CD14-positive monocyte (primary cell): Measurements from ENCODE around the gene BIN1. TPM values are rescaled to one million over a fixed set of nuclear protein-coding genes. Genes with fewer than 3 reads are reported as not detected.

Experiments used
- DNase-seq, 3 donors: peaks; one replicate each; pipeline ENCODE4 v3.0.0-alpha.2; 2011 to 2022
- H2AFZ ChIP-seq: 2 replicates; pipeline ENCODE4 v1.6.0; 2012; ENCODE audit warnings: mild to moderate bottlenecking, low read depth, low read length, inconsistent platforms; ENCODE audit not compliant: insufficient read depth, poor library complexity, severe bottlenecking
- H3K27ac ChIP-seq, 2 donors: 1 replicate in 1 of 2; 2 replicates in 1 of 2; pipeline ENCODE4 v1.5.1; 2012 to 2013; ENCODE audit warnings: low read length in 2 of 2, control low read depth in 1 of 2, inconsistent platforms in 1 of 2, low read depth in 1 of 2, mild to moderate bottlenecking in 1 of 2
- H3K27me3 ChIP-seq, 2 donors: one replicate each; pipeline versions ENCODE4 v1.6.0 to v1.6.1; 2011 to 2013; ENCODE audit warnings: low read length in 2 of 2; ENCODE audit not compliant: control insufficient read depth in 2 of 2, insufficient read depth in 2 of 2
- H3K36me3 ChIP-seq, 2 donors: replicated peaks in 1 of 2; 1 replicate in 1 of 2; 2 replicates in 1 of 2; pipeline versions ENCODE4 v1.5.1 to v1.6.1; 2012 to 2013; ENCODE audit warnings: low read length in 2 of 2, control low read depth in 1 of 2, inconsistent platforms in 1 of 2, mild to moderate bottlenecking in 1 of 2; ENCODE audit not compliant: insufficient read depth in 2 of 2, control insufficient read depth in 1 of 2
- H3K4me1 ChIP-seq, 2 donors: 1 replicate in 1 of 2; 2 replicates in 1 of 2; pipeline versions ENCODE4 v1.5.1 to v1.6.1; 2012 to 2013; ENCODE audit warnings: low read length in 2 of 2, control low read depth in 1 of 2, inconsistent platforms in 1 of 2, mild to moderate bottlenecking in 1 of 2, moderate library complexity in 1 of 2; ENCODE audit not compliant: insufficient read depth in 2 of 2, control insufficient read depth in 1 of 2
- H3K4me2 ChIP-seq: replicated peaks from 2 replicates; pipeline ENCODE3; 2012; ENCODE audit warnings: low read length, moderate library complexity, mild to moderate bottlenecking; ENCODE audit not compliant: poor library complexity, severe bottlenecking; ENCODE audit errors: extremely low read depth
- H3K4me3 ChIP-seq, 3 experiments: fragments of 200-600 bp in 1 of 3; sonication (generic) in 1 of 3; replicated peaks in 1 of 3; 1 replicate in 2 of 3; 2 replicates in 1 of 3; pipeline ENCODE4 v1.5.1; 2011 to 2013; ENCODE audit warnings: low read length in 3 of 3, mild to moderate bottlenecking in 3 of 3, control low read depth in 2 of 3, low read depth in 2 of 3, inconsistent platforms in 1 of 3, moderate library complexity in 1 of 3
- H3K79me2 ChIP-seq: 2 replicates; pipeline ENCODE4 v1.6.0; 2012; ENCODE audit warnings: mild to moderate bottlenecking, control low read depth, inconsistent platforms, low read length, moderate library complexity; ENCODE audit not compliant: insufficient read depth
- H3K9ac ChIP-seq: 2 replicates; pipeline ENCODE4 v1.6.0; 2017; ENCODE audit warnings: low read length, mild to moderate bottlenecking; ENCODE audit not compliant: insufficient read depth, poor library complexity, severe bottlenecking
- H3K9me3 ChIP-seq, 2 donors: replicated peaks in 1 of 2; 1 replicate in 1 of 2; 2 replicates in 1 of 2; pipeline versions ENCODE4 v1.5.1 to v1.6.1; 2012 to 2013; ENCODE audit warnings: low read length in 2 of 2, control low read depth in 1 of 2; ENCODE audit not compliant: control insufficient read depth in 1 of 2, insufficient read depth in 1 of 2
- H4K20me1 ChIP-seq: 2 replicates; pipeline ENCODE4 v1.6.0; 2012; ENCODE audit warnings: mild to moderate bottlenecking, low read length, control low read depth, moderate library complexity; ENCODE audit not compliant: insufficient read depth
- H3K27ac Mint-ChIP-seq, 7 donors: one replicate each; pipeline ENCODE4 v1.8.0; 2020; ENCODE audit warnings: mild to moderate bottlenecking in 7 of 7, mixed read lengths in 7 of 7, moderate library complexity in 6 of 7, inconsistent platforms in 2 of 7
- H3K27me3 Mint-ChIP-seq, 3 donors: one replicate each; pipeline ENCODE4 v1.8.0; 2021 to 2022; ENCODE audit warnings: low read depth in 3 of 3, mild to moderate bottlenecking in 3 of 3, mixed read lengths in 3 of 3, moderate library complexity in 3 of 3, inconsistent platforms in 1 of 3
- H3K36me3 Mint-ChIP-seq, 2 donors: one replicate each; pipeline ENCODE4 v1.8.0; 2020; ENCODE audit warnings: mixed read lengths in 2 of 2, inconsistent platforms in 1 of 2, mild to moderate bottlenecking in 1 of 2
- H3K4me1 Mint-ChIP-seq: one replicate; pipeline ENCODE4 v1.8.0; 2020; ENCODE audit warnings: mild to moderate bottlenecking, mixed read lengths
- H3K4me3 Mint-ChIP-seq, 2 donors: one replicate each; pipeline ENCODE4 v1.8.0; 2020; ENCODE audit warnings: mild to moderate bottlenecking in 2 of 2, mixed read lengths in 2 of 2, moderate library complexity in 1 of 2
- H3K9me3 Mint-ChIP-seq, 7 donors: one replicate each; pipeline ENCODE4 v1.8.0; 2020 to 2022; ENCODE audit warnings: mixed read lengths in 7 of 7, mild to moderate bottlenecking in 6 of 7, moderate library complexity in 6 of 7, inconsistent platforms in 2 of 7
- WGBS: methylation state at CpG from one replicate; pipeline ENCODE4 v1.1.5; 2013; ENCODE audit warnings: missing lambda C conversion rate; ENCODE audit not compliant: insufficient coverage; 5-methylcytosine and 5-hydroxymethylcytosine counted together
- intact Hi-C, 2 donors: fragments of 100-400 bp; cut with micrococcal nuclease; formaldehyde crosslinking; loops; one replicate each; pipeline versions ENCODE4 v1.15.0 to v1.15.1; 2023
- polyA plus RNA-seq, 3 donors: library from polyadenylated mRNA; depleted of rRNA in 1 of 3; unstranded in 2 of 3; stranded (reverse) in 1 of 3; fragments of 300-500 nt in 2 of 3; fragments of >200 nt in 1 of 3; fragmentation: Illumina TruSeq in 2 of 3; gene quantifications; 1 replicate in 2 of 3; 2 replicates in 1 of 3; pipeline ENCODE4 v1.2.3, GENCODE V29; 2012 to 2021
- TF ChIP-seq, protein P1 (sequence below): fragments of 200-600 bp; IDR thresholded peaks from one replicate; pipeline ENCODE4 v1.8.0; 2022; ENCODE audit warnings: antibody characterized with exemption, mild to moderate bottlenecking

Gene BIN1
- polyA plus RNA-seq, 3 donors, result 3.4 to 7.5 (median 4.1) TPM

DNA sequence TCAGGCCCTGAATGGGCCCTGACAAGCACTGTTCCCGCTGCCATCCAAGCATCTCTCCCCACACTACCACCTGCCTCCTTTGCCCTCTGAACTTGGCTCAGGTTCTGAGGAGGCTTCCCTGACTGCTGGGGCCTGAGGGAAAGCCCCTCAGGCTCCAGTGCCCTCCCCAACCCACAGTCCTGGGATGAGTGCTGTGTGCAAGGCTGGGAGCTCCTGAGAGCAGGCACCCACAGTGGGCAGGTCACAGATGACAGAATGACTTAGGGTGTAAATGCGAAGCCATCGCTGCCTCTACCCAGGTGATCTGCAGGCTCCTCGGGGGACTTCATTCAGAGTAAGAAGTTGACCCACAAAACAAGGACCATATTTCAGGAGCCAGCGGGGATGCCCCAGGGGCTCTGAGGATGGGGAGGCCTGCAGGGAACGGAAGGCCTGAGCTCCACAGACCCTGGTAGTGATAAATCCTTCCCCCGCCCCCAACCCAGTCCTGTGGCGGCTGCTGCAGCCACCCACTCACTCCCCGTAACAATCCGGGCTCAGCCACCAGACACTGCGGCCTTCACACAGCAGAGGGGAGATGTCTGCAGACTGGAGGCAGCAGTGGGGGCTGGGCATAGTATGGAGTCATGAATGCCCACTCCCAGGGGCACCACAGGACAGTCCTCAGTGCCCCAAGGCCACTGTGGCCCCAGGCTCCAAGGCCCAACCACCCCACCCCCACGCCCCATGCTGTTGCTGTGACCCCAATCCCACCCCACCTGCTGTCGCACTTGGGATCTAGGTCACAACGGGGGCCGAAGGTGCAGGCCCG lies 8.9 kb downstream of the BIN1 start:
- Mint-ChIP-seq H3K9me3 (no peaks in the 10 kb centered on the region), H3K27ac (peak overlapping the region in 1 of 7 donors; percentile 66), H3K36me3 (peaks cover 0 to 2% of the 10 kb centered on the region in 2 donors), H3K27me3 (peaks cover 13 to 19% (median 14%) of the 10 kb centered on the region in 3 donors), H3K4me1 (peaks cover 15% of the 10 kb centered on the region), H3K4me3 (no peak overlapping the region)
- Histone ChIP-seq H3K4me2 (no peak overlapping the region), H3K27ac (no peak overlapping the region), H3K36me3 (no peaks in the 10 kb centered on the region), H3K9me3 (no peaks in the 10 kb centered on the region), H2AFZ (no peak overlapping the region), H3K4me3 (no peak overlapping the region), H3K4me1 (peaks cover 7 to 9% of the 10 kb centered on the region in 2 donors), H3K27me3 (peaks cover 0 to 8% of the 10 kb centered on the region in 2 donors), H3K79me2 (no peaks in the 10 kb centered on the region), H4K20me1 (no peaks in the 10 kb centered on the region), H3K9ac (no peak overlapping the region)
- DNase-seq, result no peak
- intact Hi-C loops, result no loop called here
- 94% methylated on average over 7 of the region's 16 CpGs for WGBS
- TF ChIP-seq, protein P1, sequence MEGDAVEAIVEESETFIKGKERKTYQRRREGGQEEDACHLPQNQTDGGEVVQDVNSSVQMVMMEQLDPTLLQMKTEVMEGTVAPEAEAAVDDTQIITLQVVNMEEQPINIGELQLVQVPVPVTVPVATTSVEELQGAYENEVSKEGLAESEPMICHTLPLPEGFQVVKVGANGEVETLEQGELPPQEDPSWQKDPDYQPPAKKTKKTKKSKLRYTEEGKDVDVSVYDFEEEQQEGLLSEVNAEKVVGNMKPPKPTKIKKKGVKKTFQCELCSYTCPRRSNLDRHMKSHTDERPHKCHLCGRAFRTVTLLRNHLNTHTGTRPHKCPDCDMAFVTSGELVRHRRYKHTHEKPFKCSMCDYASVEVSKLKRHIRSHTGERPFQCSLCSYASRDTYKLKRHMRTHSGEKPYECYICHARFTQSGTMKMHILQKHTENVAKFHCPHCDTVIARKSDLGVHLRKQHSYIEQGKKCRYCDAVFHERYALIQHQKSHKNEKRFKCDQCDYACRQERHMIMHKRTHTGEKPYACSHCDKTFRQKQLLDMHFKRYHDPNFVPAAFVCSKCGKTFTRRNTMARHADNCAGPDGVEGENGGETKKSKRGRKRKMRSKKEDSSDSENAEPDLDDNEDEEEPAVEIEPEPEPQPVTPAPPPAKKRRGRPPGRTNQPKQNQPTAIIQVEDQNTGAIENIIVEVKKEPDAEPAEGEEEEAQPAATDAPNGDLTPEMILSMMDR, result no peak

DNA sequence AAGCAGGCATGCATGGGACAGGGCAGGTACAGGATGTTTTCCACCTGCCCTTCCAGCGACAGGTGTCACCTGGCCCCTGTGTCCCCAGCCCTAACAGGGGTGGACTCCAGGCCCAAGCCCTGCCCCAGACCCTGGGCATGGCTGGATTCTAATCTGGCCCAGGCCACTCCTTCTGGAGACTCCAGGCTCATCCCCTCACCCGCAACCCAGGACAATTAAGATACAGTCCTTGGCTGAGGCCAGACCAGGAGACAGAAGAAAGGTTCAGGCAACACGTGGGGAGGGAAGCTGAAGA lies 9.5 kb downstream of the BIN1 start:
- Histone ChIP-seq H3K9me3 (no peaks in the 10 kb centered on the region), H2AFZ (no peak overlapping the region), H3K9ac (no peak overlapping the region), H3K4me2 (no peak overlapping the region), H3K79me2 (no peaks in the 10 kb centered on the region), H3K4me1 (peaks cover 7 to 9% of the 10 kb centered on the region in 2 donors), H3K27ac (no peak overlapping the region), H3K27me3 (peaks cover 0 to 9% of the 10 kb centered on the region in 2 donors), H4K20me1 (no peaks in the 10 kb centered on the region), H3K36me3 (no peaks in the 10 kb centered on the region), H3K4me3 (no peak overlapping the region)
- Mint-ChIP-seq H3K27me3 (peaks cover 13 to 19% (median 18%) of the 10 kb centered on the region in 3 donors), H3K9me3 (no peaks in the 10 kb centered on the region), H3K27ac (no peak overlapping the region), H3K36me3 (peaks cover 0 to 3% of the 10 kb centered on the region in 2 donors), H3K4me1 (peaks cover 15% of the 10 kb centered on the region), H3K4me3 (no peak overlapping the region)
- 89% methylated on average over 3 of the region's 3 CpGs for WGBS
- TF ChIP-seq, protein P1, result no peak
- intact Hi-C loops, result no loop called here
- no peak for DNase-seq
